ENCODE measurements around the gene ORC6. TPM values are rescaled to one million over a fixed set of nuclear protein-coding genes. Genes with fewer than 3 reads are reported as not detected.

Gene ORC6
- total RNA-seq, 1 experiment from 2014 or later, result 95.0 TPM

- peaks cover 3% of the 10 kb centered on the region for H3K23me2 ChIP-seq (ENCODE audit: insufficient read length, low read depth, low read length, poor library complexity, severe bottlenecking)
- H2BK120ac ChIP-seq (ENCODE audit: low read depth, low read length, poor library complexity, severe bottlenecking), result no peak within 1 kb of the TSS
- no peak within 1 kb of the TSS; the same call in 1 of the 2 replicates for H3K4ac ChIP-seq (ENCODE audit: low read depth, low read length)
- H3K4me2 ChIP-seq (ENCODE audit: insufficient read depth, insufficient read length, low read length), result peak within 1 kb of the TSS; percentile 93
- H4K8ac ChIP-seq (replicated peaks; ENCODE audit: insufficient read length, low read depth, low read length), result no peak within 1 kb of the TSS
- peak; percentile 99 for DNase-seq
- no peak within 1 kb of the TSS for H2BK20ac ChIP-seq (ENCODE audit: low read depth, low read length, poor library complexity, severe bottlenecking)
- H4K5ac ChIP-seq (ENCODE audit: insufficient read length, low read depth, low read length), result peak within 1 kb of the TSS; percentile 63
- no peaks in the 10 kb centered on the region for H3K79me1 ChIP-seq (ENCODE audit: insufficient read depth, low read depth, low read length, poor library complexity, severe bottlenecking)
- H3K36me3 Mint-ChIP-seq (ENCODE audit: insufficient read depth in 1 of 3, low read depth in 3 of 3), result peaks cover 24 to 33% (median 29%) of the 10 kb centered on the region in 3 experiments
- H3K4me1 ChIP-seq (ENCODE audit: insufficient read depth, low read length), result no peaks in the 10 kb centered on the region; the same call in 1 of the 2 replicates
- H2BK5ac ChIP-seq (ENCODE audit: insufficient read length, low read length), result peak within 1 kb of the TSS; percentile 66
- no peak within 1 kb of the TSS for H3K56ac ChIP-seq (ENCODE audit: insufficient read length, low read depth, low read length)
- H3K27me3 Mint-ChIP-seq (ENCODE audit: low read depth), result no peaks in the 10 kb centered on the region
- H3K79me2 ChIP-seq (ENCODE audit: insufficient read depth, low read length), result peaks cover 38% of the 10 kb centered on the region; the same call in 1 of the 2 replicates
- peak within 1 kb of the TSS in 1 of 3 experiments; percentile 82; a peak in 2 of 7 replicates for H3K27ac Mint-ChIP-seq
- H4K20me1 ChIP-seq (ENCODE audit: control insufficient read depth, insufficient read depth, insufficient read length), result no peaks in the 10 kb centered on the region
- no peaks in the 10 kb centered on the region for H3K27me3 ChIP-seq (ENCODE audit: insufficient read depth, low read length)
- no peaks in the 10 kb centered on the region for H3K9me3 ChIP-seq (ENCODE audit: control insufficient read depth, low read depth, low read length)
- no peak within 1 kb of the TSS for H3T11ph ChIP-seq (ENCODE audit: low read length)
- peak within 1 kb of the TSS; percentile 95 for H3K9ac ChIP-seq (ENCODE audit: extremely low read depth, insufficient read length, low read length)
- H3K23ac ChIP-seq (ENCODE audit: insufficient read length, low read depth, low read length), result no peak within 1 kb of the TSS
- H2AK5ac ChIP-seq (ENCODE audit: insufficient read length, low read length), result no peak within 1 kb of the TSS
- WGBS (ENCODE audit: extremely low coverage, insufficient read length, low lambda C conversion rate), result no CpG with 5 or more reads among the region's 54 CpGs
- peak within 1 kb of the TSS; percentile 62 for H3K27ac ChIP-seq (ENCODE audit: insufficient read length, low read depth, low read length)
- H4K91ac ChIP-seq (ENCODE audit: insufficient read length, low read depth, low read length), result no peak within 1 kb of the TSS
- H2AFZ ChIP-seq (ENCODE audit: low read length), result no peak within 1 kb of the TSS
- TF ChIP-seq CTCF (conservative IDR thresholded peaks at IDR 0.05), result peak; percentile 63
- no peaks in the 10 kb centered on the region for H3K9me3 Mint-ChIP-seq
- H2BK15ac ChIP-seq (ENCODE audit: low read depth, low read length), result no peak within 1 kb of the TSS
- H2BK12ac ChIP-seq (ENCODE audit: insufficient read length, low read depth, low read length), result no peak within 1 kb of the TSS
- peak within 1 kb of the TSS; percentile 99 for H3K18ac ChIP-seq (ENCODE audit: insufficient read length, low read depth, low read length)
- peaks cover 15 to 34% of the 10 kb centered on the region in 2 experiments for H3K4me1 Mint-ChIP-seq
- H3K14ac ChIP-seq (ENCODE audit: insufficient read depth, low read length), result peak within 1 kb of the TSS; percentile 96
- no peak within 1 kb of the TSS for H3K4me3 Mint-ChIP-seq
These were observed 650 bp upstream of the ORC6 start, which contains the start of gene VPS35 for GRCh38 chr16:46688654-46689364. Gene VPS35 (minus strand): TSS chr16:46689178. CDS start chr16:46689133, 45 bp downstream.

Measured in H9 (cell line).